ENCODE results near the gene TFCP2L1. TPM values are rescaled to one million over a fixed set of nuclear protein-coding genes. Genes with fewer than 3 reads are reported as not detected.

The TFCP2L1 gene
- total RNA-seq, 4 donors from 2014 or later = 0.20 to 0.63 (median 0.41) TPM

DNA sequence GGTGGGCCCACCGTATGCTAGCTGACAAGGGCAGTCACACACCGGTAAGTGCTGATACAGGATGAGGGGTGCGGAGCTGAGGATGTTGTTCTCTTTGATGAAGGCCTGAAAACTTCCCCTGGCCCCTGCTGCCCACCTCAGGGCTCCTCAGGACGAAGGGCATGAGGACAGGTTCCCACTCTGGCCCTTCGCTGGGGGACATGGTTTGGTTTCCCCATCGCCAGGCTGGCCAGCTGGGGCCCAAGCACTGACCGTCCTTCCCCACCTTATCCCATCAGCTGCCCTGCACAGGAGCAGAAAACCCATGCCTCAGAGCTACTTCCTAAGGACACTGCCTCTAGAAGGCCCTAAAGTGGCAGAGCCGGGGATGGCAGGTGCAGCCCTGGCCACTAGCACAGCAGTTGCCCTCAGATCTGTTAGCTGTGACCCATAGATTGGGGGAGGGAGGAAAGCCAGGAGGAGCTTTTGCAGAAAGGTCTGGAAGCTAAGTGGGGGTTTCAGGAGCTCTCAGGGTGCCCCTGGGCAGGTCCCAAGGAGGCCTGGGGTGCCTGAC lies 66.5 kb downstream of the TFCP2L1 start:
- WGBS, 2 donors = 85 to 86% methylated on average over 8 of the region's 8 CpGs
- TF ChIP-seq, protein P1, sequence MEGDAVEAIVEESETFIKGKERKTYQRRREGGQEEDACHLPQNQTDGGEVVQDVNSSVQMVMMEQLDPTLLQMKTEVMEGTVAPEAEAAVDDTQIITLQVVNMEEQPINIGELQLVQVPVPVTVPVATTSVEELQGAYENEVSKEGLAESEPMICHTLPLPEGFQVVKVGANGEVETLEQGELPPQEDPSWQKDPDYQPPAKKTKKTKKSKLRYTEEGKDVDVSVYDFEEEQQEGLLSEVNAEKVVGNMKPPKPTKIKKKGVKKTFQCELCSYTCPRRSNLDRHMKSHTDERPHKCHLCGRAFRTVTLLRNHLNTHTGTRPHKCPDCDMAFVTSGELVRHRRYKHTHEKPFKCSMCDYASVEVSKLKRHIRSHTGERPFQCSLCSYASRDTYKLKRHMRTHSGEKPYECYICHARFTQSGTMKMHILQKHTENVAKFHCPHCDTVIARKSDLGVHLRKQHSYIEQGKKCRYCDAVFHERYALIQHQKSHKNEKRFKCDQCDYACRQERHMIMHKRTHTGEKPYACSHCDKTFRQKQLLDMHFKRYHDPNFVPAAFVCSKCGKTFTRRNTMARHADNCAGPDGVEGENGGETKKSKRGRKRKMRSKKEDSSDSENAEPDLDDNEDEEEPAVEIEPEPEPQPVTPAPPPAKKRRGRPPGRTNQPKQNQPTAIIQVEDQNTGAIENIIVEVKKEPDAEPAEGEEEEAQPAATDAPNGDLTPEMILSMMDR (IDR thresholded peaks at IDR 0.05) = no peak
- Histone ChIP-seq H3K27me3 (no peaks in the 10 kb centered on the region), H3K9me3 (no peaks in the 10 kb centered on the region), H3K27ac (no peak overlapping the region), H3K36me3 (no peaks in the 10 kb centered on the region), H3K4me1 (no peaks in the 10 kb centered on the region), H3K4me3 (no peak overlapping the region)
- no peak for DNase-seq (ENCODE audit: low spot score in 2 of 2)

DNA sequence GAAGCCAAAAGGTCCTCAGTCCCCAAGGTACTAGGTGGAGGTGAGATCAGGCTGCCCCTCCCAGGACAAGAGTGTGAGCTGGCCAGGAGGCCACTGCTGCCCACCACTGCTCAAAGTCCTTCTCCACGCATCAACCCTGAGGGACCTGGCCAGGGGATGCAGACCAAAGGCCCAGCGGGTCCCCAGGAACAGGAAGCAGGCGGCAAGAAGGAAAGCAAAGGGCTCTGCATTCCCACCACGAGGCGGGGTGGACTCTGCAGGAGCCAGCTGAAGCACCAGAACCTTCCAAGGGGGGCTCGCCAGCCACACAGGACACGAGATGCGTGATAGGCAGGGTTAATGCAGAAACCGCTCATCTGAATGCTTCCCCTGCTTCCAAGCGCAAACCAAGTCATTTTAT lies 67.4 kb downstream of the TFCP2L1 start:
- Histone ChIP-seq H3K4me1 (no peaks in the 10 kb centered on the region), H3K36me3 (no peaks in the 10 kb centered on the region), H3K4me3 (no peak overlapping the region), H3K27me3 (no peaks in the 10 kb centered on the region), H3K9me3 (no peaks in the 10 kb centered on the region), H3K27ac (no peak overlapping the region)
- TF ChIP-seq, protein P1 (IDR thresholded peaks at IDR 0.05) = no peak
- TF ChIP-seq POLR2A (IDR thresholded peaks at IDR 0.05) = no peak
- no peak for TF ChIP-seq EP300 (IDR thresholded peaks at IDR 0.05)
- WGBS, 2 donors = 81 to 85% methylated on average over 9 to 10 of the region's 10 CpGs
- DNase-seq (ENCODE audit: low spot score in 2 of 2) = no peak

- H3K4me1 ChIP-seq = no peaks in the 10 kb centered on the region
- DNase-seq (ENCODE audit: low spot score in 2 of 2) = no peak
- no peak overlapping the region for H3K4me3 ChIP-seq
- H3K9me3 ChIP-seq = no peaks in the 10 kb centered on the region
- 87% methylated on average over 10 of the region's 10 CpGs for WGBS, 2 donors
- no peaks in the 10 kb centered on the region for H3K27me3 ChIP-seq
- no peak for TF ChIP-seq POLR2A (IDR thresholded peaks at IDR 0.05)
- TF ChIP-seq EP300 (IDR thresholded peaks at IDR 0.05) = no peak
- TF ChIP-seq, protein P1 (IDR thresholded peaks at IDR 0.05) = no peak
- no peaks in the 10 kb centered on the region for H3K36me3 ChIP-seq
- H3K27ac ChIP-seq = no peak overlapping the region
These were observed 70.7 kb downstream of the TFCP2L1 start for GRCh38 chr2:121214296-121214695.

- no peaks in the 10 kb centered on the region for H3K9me3 ChIP-seq
- no peak overlapping the region for H3K4me3 ChIP-seq
- H3K27ac ChIP-seq = no peak overlapping the region
- no peaks in the 10 kb centered on the region for H3K4me1 ChIP-seq
- 85 to 91% methylated on average over 8 of the region's 8 CpGs for WGBS, 2 donors
- DNase-seq (ENCODE audit: low spot score in 2 of 2) = no peak
- TF ChIP-seq, protein P1 (IDR thresholded peaks at IDR 0.05) = no peak
- TF ChIP-seq EP300 (IDR thresholded peaks at IDR 0.05) (no peak), POLR2A (IDR thresholded peaks at IDR 0.05) (no peak)
- no peaks in the 10 kb centered on the region for H3K27me3 ChIP-seq
- no peaks in the 10 kb centered on the region for H3K36me3 ChIP-seq
These were observed 71.6 kb downstream of the TFCP2L1 start for GRCh38 chr2:121213386-121213785.

DNA sequence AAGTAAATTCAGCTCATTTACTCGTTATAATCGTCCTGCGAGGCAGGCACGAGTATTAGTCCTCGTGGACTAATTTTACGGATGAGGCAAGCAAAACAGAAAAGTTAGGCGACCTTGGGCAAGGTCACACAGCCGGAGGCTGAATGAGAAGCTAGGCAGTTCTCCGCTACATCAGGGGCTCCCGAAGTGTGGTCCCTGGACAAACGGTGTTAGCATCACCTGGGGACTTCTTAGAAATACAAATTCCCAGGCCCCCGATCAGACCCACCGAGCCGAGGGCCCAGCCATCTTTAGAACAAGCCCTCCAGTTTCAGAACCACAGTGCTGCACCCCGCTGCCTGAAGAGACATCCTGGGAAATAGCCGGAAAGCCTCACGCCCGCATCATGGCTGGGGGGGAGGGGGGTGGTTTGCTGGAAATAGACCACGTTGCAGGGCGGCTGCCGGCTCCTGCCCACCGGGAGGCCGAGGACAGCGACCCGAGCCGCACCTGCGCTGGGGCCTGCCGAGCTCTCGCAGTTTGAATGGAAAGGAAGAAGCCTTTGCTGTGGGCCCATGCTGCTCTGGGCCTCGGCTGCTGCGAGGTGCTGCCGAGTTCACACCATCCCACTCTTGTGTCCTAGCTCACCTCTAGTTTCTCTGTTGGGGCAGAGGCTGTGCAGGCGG lies 72.2 kb downstream of the TFCP2L1 start:
- Histone ChIP-seq H3K36me3 (no peaks in the 10 kb centered on the region), H3K27ac (no peak overlapping the region), H3K9me3 (no peaks in the 10 kb centered on the region), H3K4me1 (no peaks in the 10 kb centered on the region), H3K4me3 (no peak overlapping the region), H3K27me3 (no peaks in the 10 kb centered on the region)
- no peak for TF ChIP-seq EP300 (IDR thresholded peaks at IDR 0.05)
- TF ChIP-seq POLR2A (IDR thresholded peaks at IDR 0.05) = no peak
- TF ChIP-seq, protein P1 (IDR thresholded peaks at IDR 0.05) = no peak
- 75 to 78% methylated on average over 33 of the region's 33 CpGs for WGBS, 2 donors
- DNase-seq (ENCODE audit: low spot score in 2 of 2) = no peak
